ENCODE data around the gene SLC25A10. TPM values are rescaled to one million over a fixed set of nuclear protein-coding genes. Genes with fewer than 3 reads are reported as not detected.

The SLC25A10 gene
- total RNA-seq, 1 donor from 2014 or later: 23.0 TPM

GRCh38 chr17:81702934-81703746 is 8.9 kb upstream of the SLC25A10 start, which contains the start of gene MRPL12:
TSS of gene MRPL12 (plus strand) at chr17:81703367. CDS start at chr17:81703502, 135 bp downstream.
- ATAC-seq: peak; percentile 96
- peak; percentile 96 for DNase-seq (ENCODE audit: low spot score)
- intact Hi-C loops (cut with DNase I): no loop called here

- DNase-seq (ENCODE audit: low spot score): no peak
- intact Hi-C loops (cut with DNase I): no loop called here
- ATAC-seq: no peak
These were observed 8.1 kb upstream of the SLC25A10 start for GRCh38 chr17:81703747-81704654.

- ATAC-seq (no peak), DNase-seq (ENCODE audit: low spot score) (no peak)
- intact Hi-C loops (cut with DNase I): no loop called here
These were observed 6.4 kb upstream of the SLC25A10 start for GRCh38 chr17:81705518-81706231.

- intact Hi-C loops (cut with DNase I): no loop called here
- no peak for ATAC-seq
- DNase-seq (ENCODE audit: low spot score): no peak
These were observed 5.9 kb upstream of the SLC25A10 start for GRCh38 chr17:81706232-81706611.

- DNase-seq (ENCODE audit: low spot score): no peak
- intact Hi-C loops (cut with DNase I): no loop called here
- ATAC-seq: no peak
These were observed 5.1 kb upstream of the SLC25A10 start for GRCh38 chr17:81706757-81707624.

GRCh38 chr17:81707725-81708646 is 4.1 kb upstream of the SLC25A10 start:
- DNase-seq (ENCODE audit: low spot score): no peak
- no peak for ATAC-seq
- intact Hi-C loops (cut with DNase I): no loop called here

GRCh38 chr17:81708739-81709185 is 3.3 kb upstream of the SLC25A10 start:
- intact Hi-C loops (cut with DNase I): no loop called here
- no peak for DNase-seq (ENCODE audit: low spot score)
- no peak for ATAC-seq

- ATAC-seq: peak; percentile 16
- intact Hi-C loops (cut with DNase I): no loop called here
- no peak for DNase-seq (ENCODE audit: low spot score)
These were observed 1.4 kb upstream of the SLC25A10 start for GRCh38 chr17:81710514-81711308.

- intact Hi-C loops (cut with DNase I): no loop called here
- peak; percentile 14 for ATAC-seq
- DNase-seq (ENCODE audit: low spot score): no peak
These were observed 452 bp downstream of the SLC25A10 start for GRCh38 chr17:81712468-81713003.

- DNase-seq (ENCODE audit: low spot score) (no peak), ATAC-seq (peak; percentile 53)
- intact Hi-C loops (cut with DNase I): no loop called here
These were observed 996 bp downstream of the SLC25A10 start for GRCh38 chr17:81713004-81713555.

- no peak for DNase-seq (ENCODE audit: low spot score)
- intact Hi-C loops (cut with DNase I): no loop called here
- peak; percentile 51 for ATAC-seq
These were observed 1.7 kb downstream of the SLC25A10 start for GRCh38 chr17:81713556-81714411.

GRCh38 chr17:81714412-81715106 is 2.5 kb downstream of the SLC25A10 start:
- intact Hi-C loops (cut with DNase I): no loop called here
- ATAC-seq: no peak

GRCh38 chr17:81715107-81715871 is 3.2 kb downstream of the SLC25A10 start:
- intact Hi-C loops (cut with DNase I): no loop called here
- DNase-seq (ENCODE audit: low spot score) (no peak), ATAC-seq (no peak)

More at GRCh38 chr17:81714412-81715106, 2.5 kb downstream of the SLC25A10 start:
- no peak for DNase-seq (ENCODE audit: low spot score)

Data from sciatic nerve (tissue), 2 donors.